H1 (cell line): ENCODE measurements around the gene GPC3. TPM values are rescaled to one million over a fixed set of nuclear protein-coding genes. Genes with fewer than 3 reads are reported as not detected.

Source experiments
- CTCF ChIA-PET: fragments of 300-600 bp; sonication (Branson Sonifier 250); formaldehyde crosslinking; loops from one replicate; lab custom pipeline; 2021; ENCODE audit not compliant: partially characterized antibody; lab: Charles Lee
- POLR2A ChIA-PET: fragments of 300-600 bp; sonication (Branson Sonifier 250); formaldehyde crosslinking; loops from one replicate; lab custom pipeline; 2021; ENCODE audit warnings: inconsistent platforms; ENCODE audit not compliant: partially characterized antibody; lab: Charles Lee
- DNase-seq, 2 experiments: peaks; one replicate each; pipeline versions ENCODE4 v3.0.0 to v3.0.0-alpha.2; 2010 to 2022; ENCODE audit warnings: low spot score in 2 of 2, low read depth in 1 of 2, mixed read lengths in 1 of 2
- FAIRE-seq: peaks from 2 replicates; lab custom pipeline; 2011; peaks lifted over from hg19 to GRCh38; lab: Jason Lieb, UNC
- H2AFZ ChIP-seq: 2 replicates; pipeline ENCODE4 v1.8.1; 2012; ENCODE audit warnings: low read length, inconsistent platforms
- H2AK5ac ChIP-seq: 2 replicates; pipeline ENCODE4 v1.6.1; 2013; ENCODE audit warnings: low read depth, low read length
- H2BK120ac ChIP-seq: replicated peaks from 2 replicates; pipeline ENCODE3; 2013; ENCODE audit warnings: low read depth, low read length, inconsistent platforms
- H2BK12ac ChIP-seq: 2 replicates; pipeline ENCODE4 v1.6.1; 2013; ENCODE audit warnings: low read depth, low read length
- H2BK15ac ChIP-seq: 2 replicates; pipeline ENCODE4 v1.6.1; 2013; ENCODE audit warnings: low read length
- H2BK20ac ChIP-seq: 2 replicates; pipeline ENCODE4 v1.6.1; 2013; ENCODE audit warnings: low read length
- H2BK5ac ChIP-seq: 2 replicates; pipeline ENCODE4 v1.6.1; 2013; ENCODE audit warnings: low read depth, low read length
- H3K14ac ChIP-seq: 2 replicates; pipeline ENCODE4 v1.6.1; 2013; ENCODE audit warnings: inconsistent platforms; ENCODE audit not compliant: insufficient read length
- H3K18ac ChIP-seq: 2 replicates; pipeline ENCODE4 v1.6.1; 2013; ENCODE audit warnings: low read length; ENCODE audit errors: extremely low read depth
- H3K23ac ChIP-seq: 2 replicates; pipeline ENCODE4 v1.6.1; 2013; ENCODE audit warnings: inconsistent platforms; ENCODE audit not compliant: insufficient read length
- H3K23me2 ChIP-seq: 2 replicates; pipeline ENCODE4 v1.6.1; 2013; ENCODE audit warnings: low read depth, low read length
- H3K27ac ChIP-seq: 2 replicates; pipeline ENCODE4 v1.6.1; 2011; ENCODE audit warnings: low read depth, low read length, inconsistent platforms
- H3K27me3 ChIP-seq, 4 experiments: replicated peaks in 1 of 4; 1 replicate in 1 of 4; 2 replicates in 3 of 4; pipeline versions ENCODE4 v1.6.1 to v1.8.1; 2011 to 2013; ENCODE audit warnings: low read length in 3 of 4, mild to moderate bottlenecking in 3 of 4, inconsistent platforms in 2 of 4, mixed read lengths in 2 of 4, moderate library complexity in 1 of 4; ENCODE audit not compliant: control insufficient read depth in 3 of 4, insufficient read depth in 3 of 4; ENCODE audit errors: extremely low read depth in 1 of 4
- H3K36me3 ChIP-seq, 4 experiments: 2 replicates each; pipeline versions ENCODE4 v1.6.1 to v1.8.1; 2011 to 2013; ENCODE audit warnings: mild to moderate bottlenecking in 4 of 4, low read length in 3 of 4, moderate library complexity in 2 of 4, control low read depth in 1 of 4, inconsistent platforms in 1 of 4; ENCODE audit not compliant: insufficient read depth in 4 of 4, control insufficient read depth in 2 of 4
- H3K4ac ChIP-seq: replicated peaks from 2 replicates; pipeline ENCODE3; 2013; ENCODE audit warnings: low read length, low read depth, mixed read lengths, inconsistent platforms; ENCODE audit not compliant: insufficient read length
- H3K4me1 ChIP-seq, 4 experiments: replicated peaks in 1 of 4; 1 replicate in 1 of 4; 2 replicates in 3 of 4; pipeline versions ENCODE4 v1.6.1 to v1.8.1; 2011 to 2013; ENCODE audit warnings: low read length in 3 of 4, inconsistent platforms in 2 of 4, mixed read lengths in 1 of 4; ENCODE audit not compliant: insufficient read depth in 4 of 4, control insufficient read depth in 3 of 4
- H3K4me2 ChIP-seq, 2 experiments: 2 replicates each; pipeline versions ENCODE4 v1.6.1 to v1.8.1; 2011 to 2013; ENCODE audit warnings: low read depth in 2 of 2, low read length in 2 of 2, control low read depth in 1 of 2, inconsistent platforms in 1 of 2, mild to moderate bottlenecking in 1 of 2; ENCODE audit not compliant: insufficient read depth in 1 of 2
- H3K4me3 ChIP-seq, 4 experiments: fragments of 200-600, 300-600 bp in 1 of 4; sonication (generic), shearing (Covaris generic), sonication (Bioruptor Twin) in 1 of 4; 2 replicates each; pipeline versions ENCODE4 v1.5.1 to v1.8.1; 2011 to 2016; ENCODE audit warnings: low read length in 4 of 4, low read depth in 3 of 4, control low read depth in 2 of 4, inconsistent platforms in 2 of 4, mild to moderate bottlenecking in 2 of 4, mixed read lengths in 1 of 4, moderate library complexity in 1 of 4; ENCODE audit not compliant: insufficient read depth in 2 of 4; ENCODE audit errors: extremely low read depth in 1 of 4
- H3K56ac ChIP-seq: replicated peaks from 2 replicates; pipeline ENCODE3; 2013; ENCODE audit warnings: low read depth, mild to moderate bottlenecking, mixed read lengths, low read length, inconsistent platforms; ENCODE audit not compliant: insufficient read length
- H3K79me1 ChIP-seq: 2 replicates; pipeline ENCODE4 v1.6.1; 2013; ENCODE audit warnings: low read depth, low read length, control low read depth
- H3K79me2 ChIP-seq, 2 experiments: 2 replicates each; pipeline versions ENCODE4 v1.6.1 to v1.8.1; 2012 to 2013; ENCODE audit warnings: low read length in 2 of 2, mild to moderate bottlenecking in 2 of 2, inconsistent platforms in 1 of 2; ENCODE audit not compliant: insufficient read depth in 2 of 2, control insufficient read depth in 1 of 2
- H3K9ac ChIP-seq, 4 experiments: replicated peaks in 1 of 4; 1 replicate in 1 of 4; 2 replicates in 3 of 4; pipeline versions ENCODE4 v1.6.1 to v1.8.1; 2011 to 2013; ENCODE audit warnings: low read depth in 3 of 4, low read length in 3 of 4, control low read depth in 2 of 4, mild to moderate bottlenecking in 2 of 4, moderate library complexity in 2 of 4, inconsistent platforms in 1 of 4; ENCODE audit errors: extremely low read depth in 1 of 4
- H3K9me3 ChIP-seq, 2 experiments: 2 replicates each; pipeline versions ENCODE4 v1.6.1 to v1.8.1; 2012 to 2013; ENCODE audit warnings: mild to moderate bottlenecking in 2 of 2, moderate library complexity in 2 of 2, control low read depth in 1 of 2, inconsistent platforms in 1 of 2, low read depth in 1 of 2, low read length in 1 of 2, mixed read lengths in 1 of 2; ENCODE audit not compliant: insufficient read depth in 2 of 2
- H4K20me1 ChIP-seq, 2 experiments: replicated peaks in 1 of 2; 2 replicates each; pipeline versions ENCODE3 to v1.8.1; 2011 to 2013; ENCODE audit warnings: inconsistent platforms in 2 of 2, low read length in 2 of 2, mild to moderate bottlenecking in 1 of 2; ENCODE audit not compliant: insufficient read depth in 2 of 2, control insufficient read depth in 1 of 2
- H4K5ac ChIP-seq: 2 replicates; pipeline ENCODE4 v1.6.1; 2013; ENCODE audit warnings: low read length, low read depth, mixed read lengths, inconsistent platforms; ENCODE audit not compliant: insufficient read length
- H4K8ac ChIP-seq: 2 replicates; pipeline ENCODE4 v1.8.0; 2013; ENCODE audit warnings: mild to moderate bottlenecking, moderate library complexity, low read length, inconsistent platforms; ENCODE audit not compliant: insufficient read depth; ENCODE audit errors: extremely low read depth
- H4K91ac ChIP-seq: replicated peaks from 2 replicates; pipeline ENCODE3; 2013; ENCODE audit warnings: low read length, mixed read lengths, inconsistent platforms; ENCODE audit not compliant: insufficient read length
- BACH1 ChIP-seq: IDR thresholded peaks from 2 replicates; pipeline ENCODE4 v1.6.1; 2012; ENCODE audit warnings: low read length, improper control_type of control experiment
- CBX5 ChIP-seq: fragments of 300-800, 300-1000 bp; sonication (generic); IDR thresholded peaks from 2 replicates; pipeline ENCODE4 v1.7.1; 2016; ENCODE audit warnings: antibody characterized with exemption, low read length, low read depth
- CEBPB ChIP-seq: IDR thresholded peaks from 2 replicates; pipeline ENCODE4 v1.6.1; 2012; ENCODE audit warnings: low read depth, low read length
- CHD2 ChIP-seq: IDR thresholded peaks from 2 replicates; pipeline ENCODE4 v1.6.1; 2012; ENCODE audit warnings: low read length, improper control_type of control experiment
- EGR1 ChIP-seq: IDR thresholded peaks from 2 replicates; pipeline ENCODE4 v1.6.1; 2011; ENCODE audit warnings: low read depth, low read length, borderline replicate concordance
- FOSL1 ChIP-seq: IDR thresholded peaks from 2 replicates; pipeline ENCODE4 v1.6.1; 2011; ENCODE audit warnings: mild to moderate bottlenecking, low read depth, low read length, moderate library complexity; ENCODE audit not compliant: insufficient read depth
- KDM4A ChIP-seq: IDR thresholded peaks from one replicate; pipeline ENCODE4 v1.7.1; 2012; ENCODE audit warnings: low read depth, mild to moderate bottlenecking, moderate library complexity, low read length, inconsistent platforms; ENCODE audit not compliant: severe bottlenecking
- MAFK ChIP-seq: IDR thresholded peaks from 2 replicates; pipeline ENCODE4 v1.6.1; 2012; ENCODE audit warnings: low read depth, mild to moderate bottlenecking, improper control_type of control experiment, low read length
- SP2 ChIP-seq: IDR thresholded peaks from 2 replicates; pipeline ENCODE4 v1.6.1; 2012; ENCODE audit warnings: mild to moderate bottlenecking, low read length, inconsistent platforms
- SUZ12 ChIP-seq: fragments of 200-600 bp; sonication (generic); IDR thresholded peaks from 2 replicates; pipeline ENCODE4 v1.6.1; 2012; ENCODE audit warnings: mild to moderate bottlenecking, inconsistent platforms, low read length, moderate library complexity, mixed read lengths
- WGBS, 2 experiments: shearing (Covaris generic) in 1 of 2; methylation state at CpG; one replicate each; pipeline versions ENCODE4 v1.1.6 to v1.1.7; 2013 to 2015; ENCODE audit warnings: low lambda C conversion rate in 2 of 2, mixed read lengths in 2 of 2, inconsistent platforms in 1 of 2, low coverage in 1 of 2, missing lambda C conversion rate in 1 of 2; ENCODE audit not compliant: insufficient replicate concordance in 2 of 2, insufficient coverage in 1 of 2, insufficient read length in 1 of 2; ENCODE audit errors: extremely low coverage in 1 of 2, missing lambda C conversion rate in 1 of 2; 5-methylcytosine and 5-hydroxymethylcytosine counted together
- polyA plus RNA-seq, 7 experiments: library from polyadenylated mRNA; depleted of rRNA in 3 of 7; stranded (reverse) in 5 of 7; unstranded in 2 of 7; fragments of >200 nt in 5 of 7; fragments of 200-250 nt in 2 of 7; gene quantifications; 1 replicate in 5 of 7; 2 replicates in 1 of 7; 4 replicates in 1 of 7; pipeline versions ENCODE4 v1.2.1 to v1.2.3, GENCODE V29; 2011 to 2013; ENCODE audit warnings: missing spikeins in 2 of 7, mixed read lengths in 2 of 7
- total RNA-seq: library from RNA; stranded (reverse); fragmentation: NEBNext Ultra II Directional; extraction: Animal tissue kit (Norgen Biotek cat#: 25700); gene quantifications from 2 replicates; pipeline ENCODE4 v1.2.1, GENCODE V29; 2021
- TF ChIP-seq, protein P1 (sequence below): IDR thresholded peaks from 2 replicates; pipeline ENCODE4 v1.6.1; 2011; ENCODE audit warnings: low read length, improper control_type of control experiment
- TF ChIP-seq, protein P2 (sequence below): IDR thresholded peaks from 2 replicates; pipeline ENCODE4 v1.6.1; 2012; ENCODE audit warnings: inconsistent platforms

Gene GPC3
- total and polyA plus RNA-seq, 2 of the 8 experiments (the other 6 are each of a cell fraction or from before 2014, with no cell fraction given): 64.8 to 71.9 TPM

DNA sequence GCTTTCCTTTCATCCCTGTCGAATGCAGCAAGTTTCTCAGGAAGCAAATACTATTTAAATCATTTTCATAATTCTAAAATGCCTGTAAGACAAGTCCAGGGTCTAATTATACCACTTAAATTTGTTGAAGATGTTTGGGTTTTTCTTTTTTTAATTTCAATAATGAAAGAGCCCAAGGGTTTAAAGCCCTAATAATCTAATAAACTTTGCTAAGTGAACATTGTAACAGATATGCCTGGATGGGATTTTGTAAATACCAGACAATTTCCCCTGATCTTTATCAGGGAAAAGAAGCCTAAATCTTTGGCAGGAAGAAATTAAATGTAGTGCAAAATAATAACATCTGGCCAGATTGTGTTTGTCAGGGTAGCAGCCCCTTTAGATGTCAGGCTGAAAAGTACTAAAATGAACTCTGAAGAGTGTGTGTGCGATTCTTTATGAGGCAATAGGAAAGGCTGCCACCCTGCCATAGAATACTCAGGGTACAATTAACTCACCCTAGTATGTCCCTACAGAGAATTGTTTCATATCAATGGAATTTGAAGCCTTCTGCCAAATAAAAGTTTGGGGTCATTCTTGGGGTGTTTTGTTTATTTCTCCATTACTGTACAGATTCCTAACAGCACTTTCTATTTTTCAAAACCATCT is 45.6 kb downstream of the GPC3 start:
- H3K56ac ChIP-seq: no peak overlapping the region
- no peaks in the 10 kb centered on the region for H3K79me1 ChIP-seq
- no peaks in the 10 kb centered on the region for H3K23me2 ChIP-seq
- no peak overlapping the region for H2AFZ ChIP-seq
- no peak overlapping the region for H2BK12ac ChIP-seq
- no peak overlapping the region for H3K14ac ChIP-seq
- peaks cover 0 to 5% (median under 1%) of the 10 kb centered on the region in 4 experiments; a peak in 2 of 8 replicates for H3K36me3 ChIP-seq
- H2BK120ac ChIP-seq: no peak overlapping the region
- no peak overlapping the region for H3K23ac ChIP-seq
- H3K4ac ChIP-seq: no peak overlapping the region
- WGBS, 2 experiments: 91% methylated on average over 2 of the region's 2 CpGs; no CpG with 5 or more reads in 1 of the 2 experiments
- H3K4me2 ChIP-seq: no peak overlapping the region
- no peaks in the 10 kb centered on the region for H3K79me2 ChIP-seq
- H4K91ac ChIP-seq: no peak overlapping the region
- no peak overlapping the region for H2BK20ac ChIP-seq
- H3K4me1 ChIP-seq: no peaks in the 10 kb centered on the region
- no peak for DNase-seq
- H4K8ac ChIP-seq: no peak overlapping the region
- H3K27me3 ChIP-seq: no peaks in the 10 kb centered on the region
- H3K27ac ChIP-seq: no peak overlapping the region
- no peaks in the 10 kb centered on the region for H3K9me3 ChIP-seq
- H3K4me3 ChIP-seq: no peak overlapping the region
- H4K5ac ChIP-seq: no peak overlapping the region
- no peak overlapping the region for H2BK5ac ChIP-seq
- no peak for FAIRE-seq
- H4K20me1 ChIP-seq: no peaks in the 10 kb centered on the region
- POLR2A ChIA-PET: no interaction called here
- CTCF ChIA-PET: interaction anchor here (0.6 to 2.3 kb wide), 4 partner anchors 11 to 674 kb away, joined by 3 to 6 read pairs (median 4); no protein-coding TSS in a partner anchor
- no peak overlapping the region for H2AK5ac ChIP-seq
- H2BK15ac ChIP-seq: no peak overlapping the region
- H3K9ac ChIP-seq: no peak overlapping the region
- H3K18ac ChIP-seq: no peak overlapping the region
- TF ChIP-seq SUZ12 (no peak), EGR1 (no peak), KDM4A (no peak), CBX5 (no peak), SP2 (no peak), FOSL1 (no peak), MAFK (no peak), CEBPB (no peak), BACH1 (no peak), CHD2 (no peak)
- TF ChIP-seq, protein P1, sequence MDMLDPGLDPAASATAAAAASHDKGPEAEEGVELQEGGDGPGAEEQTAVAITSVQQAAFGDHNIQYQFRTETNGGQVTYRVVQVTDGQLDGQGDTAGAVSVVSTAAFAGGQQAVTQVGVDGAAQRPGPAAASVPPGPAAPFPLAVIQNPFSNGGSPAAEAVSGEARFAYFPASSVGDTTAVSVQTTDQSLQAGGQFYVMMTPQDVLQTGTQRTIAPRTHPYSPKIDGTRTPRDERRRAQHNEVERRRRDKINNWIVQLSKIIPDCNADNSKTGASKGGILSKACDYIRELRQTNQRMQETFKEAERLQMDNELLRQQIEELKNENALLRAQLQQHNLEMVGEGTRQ: no peak
- TF ChIP-seq, protein P2, sequence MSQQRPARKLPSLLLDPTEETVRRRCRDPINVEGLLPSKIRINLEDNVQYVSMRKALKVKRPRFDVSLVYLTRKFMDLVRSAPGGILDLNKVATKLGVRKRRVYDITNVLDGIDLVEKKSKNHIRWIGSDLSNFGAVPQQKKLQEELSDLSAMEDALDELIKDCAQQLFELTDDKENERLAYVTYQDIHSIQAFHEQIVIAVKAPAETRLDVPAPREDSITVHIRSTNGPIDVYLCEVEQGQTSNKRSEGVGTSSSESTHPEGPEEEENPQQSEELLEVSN: no peak
